ENCODE data around the gene TMEM201. TPM values are rescaled to one million over a fixed set of nuclear protein-coding genes. Genes with fewer than 3 reads are reported as not detected.
"Not testable (repeated sequence)": the region's sequence is repeated elsewhere in the genome, so short reads cannot be mapped to it uniquely, and the experiment has no call there.

TMEM201 gene
- total and polyA plus RNA-seq, 2 donors from 2014 or later: 9.1 to 13.2 TPM

DNA sequence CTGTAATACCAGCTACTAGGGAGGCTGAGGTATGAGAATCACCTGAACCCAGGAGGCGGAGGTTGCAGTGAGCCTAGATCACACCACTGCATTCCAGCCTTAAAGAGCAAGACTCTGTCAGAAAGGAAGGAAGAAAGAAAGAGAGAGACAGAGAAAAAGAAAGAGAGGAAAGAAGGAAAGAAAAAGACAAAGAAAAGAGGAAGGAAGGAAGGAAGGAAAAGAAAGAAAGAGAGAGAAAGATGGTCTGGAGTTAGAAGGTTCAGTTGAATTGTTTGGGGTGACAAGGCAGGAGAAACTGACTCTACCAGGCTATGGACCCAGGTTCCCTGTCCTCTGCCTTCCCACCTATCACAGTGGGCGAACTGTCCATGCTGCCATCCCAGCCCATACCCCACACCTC lies 35.4 kb downstream of the TMEM201 start:
- Histone ChIP-seq H3K9ac (ENCODE audit: low read length in 3 of 3) (no peak overlapping the region), H3K4me1 (ENCODE audit: control insufficient read depth in 2 of 3, insufficient read depth in 2 of 3, low read depth in 1 of 3, low read length in 3 of 3) (peaks cover 0 to 3% (median 0%) of the 10 kb centered on the region in 3 donors), H3K27ac (ENCODE audit: low read depth in 2 of 2, low read length in 2 of 2) (no peak overlapping the region), H3K27me3 (ENCODE audit: control insufficient read depth, insufficient read depth, low read length) (no peaks in the 10 kb centered on the region), H3K36me3 (ENCODE audit: control insufficient read depth in 2 of 3, insufficient read depth in 3 of 3, low read length in 3 of 3) (no peaks in the 10 kb centered on the region), H3K4me3 (ENCODE audit: low read length in 3 of 3) (no peak overlapping the region), H3K9me3 (ENCODE audit: control insufficient read depth in 2 of 3, insufficient read depth in 1 of 3, low read length in 3 of 3) (no peaks in the 10 kb centered on the region)
- DNase-seq (no peak), FAIRE-seq (no peak)
- TF ChIP-seq, protein P1, sequence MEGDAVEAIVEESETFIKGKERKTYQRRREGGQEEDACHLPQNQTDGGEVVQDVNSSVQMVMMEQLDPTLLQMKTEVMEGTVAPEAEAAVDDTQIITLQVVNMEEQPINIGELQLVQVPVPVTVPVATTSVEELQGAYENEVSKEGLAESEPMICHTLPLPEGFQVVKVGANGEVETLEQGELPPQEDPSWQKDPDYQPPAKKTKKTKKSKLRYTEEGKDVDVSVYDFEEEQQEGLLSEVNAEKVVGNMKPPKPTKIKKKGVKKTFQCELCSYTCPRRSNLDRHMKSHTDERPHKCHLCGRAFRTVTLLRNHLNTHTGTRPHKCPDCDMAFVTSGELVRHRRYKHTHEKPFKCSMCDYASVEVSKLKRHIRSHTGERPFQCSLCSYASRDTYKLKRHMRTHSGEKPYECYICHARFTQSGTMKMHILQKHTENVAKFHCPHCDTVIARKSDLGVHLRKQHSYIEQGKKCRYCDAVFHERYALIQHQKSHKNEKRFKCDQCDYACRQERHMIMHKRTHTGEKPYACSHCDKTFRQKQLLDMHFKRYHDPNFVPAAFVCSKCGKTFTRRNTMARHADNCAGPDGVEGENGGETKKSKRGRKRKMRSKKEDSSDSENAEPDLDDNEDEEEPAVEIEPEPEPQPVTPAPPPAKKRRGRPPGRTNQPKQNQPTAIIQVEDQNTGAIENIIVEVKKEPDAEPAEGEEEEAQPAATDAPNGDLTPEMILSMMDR (IDR thresholded peaks at IDR 0.05; ENCODE audit: borderline replicate concordance, extremely low read depth, insufficient read depth): no peak
- intact Hi-C loops (cut with DNase I): no loop called here

DNA sequence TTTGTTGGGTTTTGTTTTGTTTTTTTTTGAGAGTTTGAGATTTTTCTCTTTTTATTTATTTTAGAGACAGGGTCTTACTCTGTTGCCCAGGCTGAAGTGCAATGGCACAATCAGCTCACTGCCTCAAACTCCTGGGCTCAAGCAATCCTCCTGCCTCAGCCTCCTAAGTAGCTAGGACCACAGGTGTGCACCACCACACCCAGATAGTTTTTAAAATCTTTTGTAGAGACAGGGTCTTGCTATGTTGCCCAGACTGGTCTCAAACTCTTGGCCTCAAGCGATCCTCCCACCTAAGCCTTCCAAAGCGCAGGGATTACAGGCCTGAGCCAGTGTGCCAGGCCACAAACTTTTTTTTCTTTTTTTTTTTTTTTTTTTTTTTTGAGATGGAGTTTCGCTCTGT lies 36.3 kb downstream of the TMEM201 start:
- H3K4me3 ChIP-seq (ENCODE audit: low read length in 3 of 3); FAIRE-seq; H3K36me3 ChIP-seq (ENCODE audit: control insufficient read depth in 2 of 3, insufficient read depth in 3 of 3, low read length in 3 of 3); H3K9ac ChIP-seq (ENCODE audit: low read length in 3 of 3); H3K9me3 ChIP-seq (ENCODE audit: control insufficient read depth in 2 of 3, insufficient read depth in 1 of 3, low read length in 3 of 3); H3K27ac ChIP-seq (ENCODE audit: low read depth in 2 of 2, low read length in 2 of 2); intact Hi-C loops (cut with DNase I); DNase-seq; H3K27me3 ChIP-seq (ENCODE audit: control insufficient read depth, insufficient read depth, low read length); H3K4me1 ChIP-seq (ENCODE audit: control insufficient read depth in 2 of 3, insufficient read depth in 2 of 3, low read depth in 1 of 3, low read length in 3 of 3): not testable (repeated sequence)

DNA sequence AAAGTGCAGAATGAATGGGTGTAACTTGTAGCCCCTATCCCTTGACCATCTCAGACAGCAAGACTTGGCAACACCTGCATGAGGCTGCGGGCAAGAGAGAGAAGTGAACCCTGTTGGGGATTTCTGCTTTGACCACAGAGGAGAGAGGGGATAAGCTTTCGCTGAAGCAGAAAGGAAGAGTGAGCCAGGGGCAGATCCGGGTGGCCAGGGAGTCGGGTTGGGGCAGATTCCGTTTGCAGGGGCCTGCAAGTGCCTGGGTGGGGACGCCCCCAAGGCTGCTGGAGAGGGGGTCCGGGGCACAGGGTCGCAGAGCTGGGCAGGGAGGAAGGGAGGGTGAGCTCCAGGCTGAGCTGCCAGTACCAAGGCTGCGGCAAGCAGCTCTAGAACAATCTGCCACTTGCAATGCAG lies 37.5 kb downstream of the TMEM201 start:
- Histone ChIP-seq H3K9me3 (ENCODE audit: control insufficient read depth in 2 of 3, insufficient read depth in 1 of 3, low read length in 3 of 3) (no peaks in the 10 kb centered on the region), H3K27ac (ENCODE audit: low read depth in 2 of 2, low read length in 2 of 2) (no peak overlapping the region), H3K36me3 (ENCODE audit: control insufficient read depth in 2 of 3, insufficient read depth in 3 of 3, low read length in 3 of 3) (no peaks in the 10 kb centered on the region), H3K27me3 (ENCODE audit: control insufficient read depth, insufficient read depth, low read length) (no peaks in the 10 kb centered on the region), H3K9ac (ENCODE audit: low read length in 3 of 3) (no peak overlapping the region), H3K4me1 (ENCODE audit: control insufficient read depth in 2 of 3, insufficient read depth in 2 of 3, low read depth in 1 of 3, low read length in 3 of 3) (peaks cover 0 to 3% (median 0%) of the 10 kb centered on the region in 3 donors), H3K4me3 (ENCODE audit: low read length in 3 of 3) (no peak overlapping the region)
- intact Hi-C loops (cut with DNase I): no loop called here
- FAIRE-seq (no peak), DNase-seq (no peak)
- TF ChIP-seq, protein P1 (IDR thresholded peaks at IDR 0.05; ENCODE audit: borderline replicate concordance, extremely low read depth, insufficient read depth): no peak

DNA sequence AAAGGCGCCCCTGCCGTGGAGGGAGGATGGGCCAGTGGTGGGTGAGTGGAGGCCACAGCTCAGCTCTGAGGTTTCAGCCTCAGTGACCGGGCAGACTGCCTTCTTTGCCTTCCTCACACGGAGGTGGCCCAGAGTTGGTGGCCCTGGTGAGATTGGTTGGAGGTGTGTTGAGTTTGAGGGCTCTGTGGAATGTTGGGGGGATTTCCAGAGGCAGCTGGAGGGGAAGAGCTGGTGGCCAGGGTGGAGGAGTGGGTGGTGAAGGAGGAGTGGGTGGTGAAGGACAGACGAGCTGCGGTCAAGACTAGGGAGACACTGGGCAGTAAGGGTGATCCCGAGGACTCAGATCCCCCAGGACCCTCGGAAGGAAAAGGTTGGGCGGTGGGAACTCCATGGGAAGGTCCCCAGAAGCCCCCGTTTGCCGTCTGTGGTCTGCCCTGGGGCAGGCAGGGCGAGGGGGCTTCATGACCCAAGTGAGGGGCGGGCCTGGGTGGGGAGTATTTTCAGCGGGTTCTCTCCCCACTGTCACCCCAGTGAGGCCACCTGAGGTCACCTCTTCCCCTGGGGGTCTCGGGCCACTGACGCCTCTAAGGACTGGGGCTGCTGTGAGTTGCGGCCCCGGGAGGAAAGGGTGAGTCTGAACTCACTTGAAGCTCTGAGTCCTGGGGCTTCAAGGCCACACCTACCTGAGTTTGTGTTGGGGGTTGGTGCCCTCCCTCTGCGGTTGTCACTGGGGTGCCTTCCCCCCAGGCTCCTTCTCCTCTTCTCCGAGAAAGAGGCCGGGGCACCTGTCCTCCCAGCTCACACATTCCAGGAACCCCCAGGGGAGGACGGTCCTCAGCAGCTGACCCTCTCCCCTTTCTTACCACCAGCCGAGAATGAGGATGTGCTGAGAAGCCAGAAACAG lies 40.1 kb downstream of the TMEM201 start:
- no peak for FAIRE-seq
- no peak for DNase-seq
- no peaks in the 10 kb centered on the region for H3K27me3 ChIP-seq (ENCODE audit: control insufficient read depth, insufficient read depth, low read length)
- no peak overlapping the region for H3K4me3 ChIP-seq (ENCODE audit: low read length in 3 of 3)
- H3K4me1 ChIP-seq (ENCODE audit: control insufficient read depth in 2 of 3, insufficient read depth in 2 of 3, low read depth in 1 of 3, low read length in 3 of 3): peaks cover 0 to 3% (median 0%) of the 10 kb centered on the region in 3 donors
- intact Hi-C loops (cut with DNase I): no loop called here
- no peaks in the 10 kb centered on the region for H3K9me3 ChIP-seq (ENCODE audit: control insufficient read depth in 2 of 3, insufficient read depth in 1 of 3, low read length in 3 of 3)
- TF ChIP-seq, protein P1 (IDR thresholded peaks at IDR 0.05; ENCODE audit: borderline replicate concordance, extremely low read depth, insufficient read depth): no peak
- H3K9ac ChIP-seq (ENCODE audit: low read length in 3 of 3): no peak overlapping the region
- no peak overlapping the region for H3K27ac ChIP-seq (ENCODE audit: low read depth in 2 of 2, low read length in 2 of 2)
- no peaks in the 10 kb centered on the region for H3K36me3 ChIP-seq (ENCODE audit: control insufficient read depth in 2 of 3, insufficient read depth in 3 of 3, low read length in 3 of 3)
